Chondrocyte (in vitro differentiated cells): ENCODE results near the gene TMCC2. TPM values are rescaled to one million over a fixed set of nuclear protein-coding genes. Genes with fewer than 3 reads are reported as not detected.

Experiments
- DNase-seq: peaks from one replicate; pipeline ENCODE4 v3.0.0; 2021; ENCODE audit warnings: mixed read lengths, low spot score
- H3K27ac Mint-ChIP-seq: one replicate; pipeline ENCODE4 v1.8.0; 2021; ENCODE audit warnings: mild to moderate bottlenecking, moderate library complexity, mixed read lengths; ENCODE audit not compliant: unreplicated experiment
- H3K27me3 Mint-ChIP-seq: 2 replicates; pipeline ENCODE4 v1.8.0; 2021; ENCODE audit warnings: low read depth, mixed read lengths
- H3K36me3 Mint-ChIP-seq: 2 replicates; pipeline ENCODE4 v1.8.0; 2021; ENCODE audit warnings: low read depth, mixed read lengths
- H3K4me1 Mint-ChIP-seq: 2 replicates; pipeline ENCODE4 v1.8.0; 2021; ENCODE audit warnings: low read depth, mild to moderate bottlenecking, mixed read lengths
- H3K4me3 Mint-ChIP-seq: one replicate; pipeline ENCODE4 v1.8.0; 2021; ENCODE audit warnings: mild to moderate bottlenecking, moderate library complexity, mixed read lengths; ENCODE audit not compliant: unreplicated experiment
- H3K9me3 Mint-ChIP-seq: 2 replicates; pipeline ENCODE4 v1.8.0; 2021; ENCODE audit warnings: low read depth, mixed read lengths
- CTCF ChIP-seq: fragments of 200-600 bp; sonication (generic); IDR thresholded peaks from 2 replicates; pipeline ENCODE4 v1.5.0; 2021; ENCODE audit warnings: antibody characterized with exemption, mild to moderate bottlenecking, moderate library complexity
- total RNA-seq: library from RNA; stranded (reverse); gene quantifications from 3 replicates; pipeline ENCODE4 v1.2.1, GENCODE V29; 2021

Gene TMCC2
- total RNA-seq, 1 donor from 2014 or later, result 4.8 TPM

- Mint-ChIP-seq H3K27ac (no peak overlapping the region), H3K36me3 (peaks cover 3% of the 10 kb centered on the region)
Observed at GRCh38 chr1:205240118-205240517, 12.4 kb downstream of the TMCC2 start.

GRCh38 chr1:205240569-205240968 is 12.8 kb downstream of the TMCC2 start:
- Mint-ChIP-seq H3K27me3 (no peaks in the 10 kb centered on the region), H3K4me1 (peaks cover 10% of the 10 kb centered on the region), H3K27ac (no peak overlapping the region), H3K4me3 (no peak overlapping the region), H3K36me3 (peaks cover 3% of the 10 kb centered on the region), H3K9me3 (no peaks in the 10 kb centered on the region)
- DNase-seq, result no peak
- no peak for TF ChIP-seq CTCF

More at GRCh38 chr1:205240118-205240517, 12.4 kb downstream of the TMCC2 start:
- Mint-ChIP-seq H3K9me3 (no peaks in the 10 kb centered on the region), H3K27me3 (no peaks in the 10 kb centered on the region), H3K4me1 (peaks cover 15% of the 10 kb centered on the region), H3K4me3 (no peak overlapping the region)
- no peak for TF ChIP-seq CTCF
- DNase-seq, result no peak

GRCh38 chr1:205241366-205242030 is 13.8 kb downstream of the TMCC2 start:
- peaks cover 10% of the 10 kb centered on the region for H3K4me1 Mint-ChIP-seq
- TF ChIP-seq CTCF, result no peak
- DNase-seq, result no peak
- no peak overlapping the region for H3K4me3 Mint-ChIP-seq
- H3K36me3 Mint-ChIP-seq, result peaks cover 3% of the 10 kb centered on the region
- no peaks in the 10 kb centered on the region for H3K9me3 Mint-ChIP-seq
- no peak overlapping the region for H3K27ac Mint-ChIP-seq
- H3K27me3 Mint-ChIP-seq, result no peaks in the 10 kb centered on the region

- no peak overlapping the region for H3K27ac Mint-ChIP-seq
Observed at GRCh38 chr1:205243350-205244191, 15.8 kb downstream of the TMCC2 start.

More at GRCh38 chr1:205243350-205244191, 15.8 kb downstream of the TMCC2 start:
- no peak for TF ChIP-seq CTCF
- Mint-ChIP-seq H3K9me3 (no peaks in the 10 kb centered on the region), H3K4me3 (no peak overlapping the region), H3K27me3 (no peaks in the 10 kb centered on the region), H3K4me1 (peaks cover 31% of the 10 kb centered on the region), H3K36me3 (peaks cover 3% of the 10 kb centered on the region)
- no peak for DNase-seq
